Measurements from ENCODE around the gene AFF3. TPM values are rescaled to one million over a fixed set of nuclear protein-coding genes. Genes with fewer than 3 reads are reported as not detected.

The AFF3 gene
- total RNA-seq, 1 experiment from 2014 or later: 0.61 TPM

DNA sequence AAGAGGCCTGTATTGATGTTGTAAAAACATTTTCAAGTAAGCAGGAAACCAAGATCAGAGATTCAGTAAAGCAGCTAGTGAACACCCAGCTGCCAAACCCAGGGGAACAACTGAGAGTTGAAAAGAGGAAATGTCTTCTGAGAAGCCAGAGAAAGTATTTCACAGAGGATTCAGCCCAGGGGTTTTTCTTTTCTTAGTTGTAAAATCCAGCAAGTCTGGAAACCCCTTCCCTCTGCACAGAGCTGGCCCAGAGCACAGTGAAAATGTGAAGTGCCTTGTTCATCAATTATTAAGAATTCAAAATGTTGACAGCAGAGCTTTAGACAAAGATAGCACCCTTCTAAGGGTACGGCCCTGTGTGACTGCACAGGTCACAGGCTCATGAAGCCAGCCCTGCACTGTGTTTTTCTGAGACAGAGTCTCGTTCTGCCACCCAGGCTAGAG is 28.4 kb downstream of the AFF3 start:
- DNase-seq (ENCODE audit: low read depth, low spot score): no peak
- H4K20me1 ChIP-seq (ENCODE audit: insufficient read depth): no peaks in the 10 kb centered on the region
- H3K79me2 ChIP-seq (ENCODE audit: insufficient read depth, low read length): no peaks in the 10 kb centered on the region
- intact Hi-C loops (cut with micrococcal nuclease): no loop called here
- ChIA-PET RAD21 (ENCODE audit: low non-redundant PET in 1 of 2, low total read pairs in 2 of 2, uncharacterized antibody in 2 of 2, unreplicated experiment in 2 of 2) (no interaction called here), POLR2A (no interaction called here), CTCF (no interaction called here)
- H3K27ac ChIP-seq (ENCODE audit: low read depth, low read length): no peak overlapping the region
- H3K9me2 ChIP-seq (ENCODE audit: insufficient read depth): no peaks in the 10 kb centered on the region
- H3K4me3 ChIP-seq (replicated peaks in 1 of 2; ENCODE audit: low read depth in 1 of 2, low read length in 2 of 2): no peak overlapping the region
- TF ChIP-seq YY1 (IDR thresholded peaks at IDR 0.05; ENCODE audit: extremely low read depth, insufficient replicate concordance, low read depth, low read length) (no peak), CBX3 (IDR thresholded peaks at IDR 0.05; ENCODE audit: low read depth) (no peak), EGR1 (IDR thresholded peaks at IDR 0.05; ENCODE audit: low read depth) (no peak)
- no peaks in the 10 kb centered on the region for H3K4me1 ChIP-seq (ENCODE audit: control insufficient read depth in 1 of 2, insufficient read depth in 2 of 2, low read length in 2 of 2)
- H2AFZ ChIP-seq (ENCODE audit: low read depth, low read length, poor library complexity, severe bottlenecking): no peak overlapping the region
- no TSS peak for BruUV-seq (replicated peaks)
- no peak overlapping the region for H3K9ac ChIP-seq (ENCODE audit: low read length)
- ATAC-seq: no peak
- no peaks in the 10 kb centered on the region for H3K36me3 ChIP-seq (ENCODE audit: control insufficient read depth in 1 of 2, insufficient read depth in 2 of 2, low read length in 2 of 2)
- H3K9me3 ChIP-seq (ENCODE audit: control insufficient read depth in 1 of 2, insufficient read depth in 1 of 2, low read depth in 1 of 2, low read length in 2 of 2): peaks cover 0 to 3% of the 10 kb centered on the region in 2 experiments; a peak in 1 of 4 replicates
- no peak overlapping the region for H3K4me2 ChIP-seq (ENCODE audit: low read length)
- peaks cover 31% of the 10 kb centered on the region for H3K27me3 ChIP-seq (ENCODE audit: insufficient read depth, low read length)

DNA sequence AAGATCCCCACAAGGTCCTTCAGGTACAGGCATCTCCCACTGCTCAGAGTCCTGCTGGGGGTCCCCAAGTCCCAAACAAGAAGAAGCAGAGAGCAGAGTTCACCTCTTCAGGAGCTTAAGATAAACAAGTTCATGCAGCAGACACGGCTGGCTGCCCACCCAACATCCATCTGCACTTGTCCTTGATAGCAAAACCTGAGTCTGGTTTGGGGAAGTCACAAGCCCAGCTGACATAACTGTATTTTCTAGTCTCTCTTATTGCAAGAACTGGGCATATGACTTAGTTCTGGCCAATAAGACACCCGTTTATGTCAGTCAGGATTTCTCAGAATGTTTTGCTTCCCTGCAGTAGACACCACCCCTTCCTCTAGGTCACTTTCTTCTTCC is 31.8 kb downstream of the AFF3 start:
- POLR2A ChIA-PET: no interaction called here

More for the DNA sequence above, 31.8 kb downstream of the AFF3 start:
- DNase-seq (ENCODE audit: low read depth, low spot score): no peak
- Histone ChIP-seq H3K9ac (ENCODE audit: low read length) (no peak overlapping the region), H3K79me2 (ENCODE audit: insufficient read depth, low read length) (no peaks in the 10 kb centered on the region), H3K9me2 (ENCODE audit: insufficient read depth) (no peaks in the 10 kb centered on the region), H3K36me3 (ENCODE audit: control insufficient read depth in 1 of 2, insufficient read depth in 2 of 2, low read length in 2 of 2) (no peaks in the 10 kb centered on the region), H3K27ac (ENCODE audit: low read depth, low read length) (no peak overlapping the region), H3K4me3 (replicated peaks in 1 of 2; ENCODE audit: low read depth in 1 of 2, low read length in 2 of 2) (no peak overlapping the region), H4K20me1 (ENCODE audit: insufficient read depth) (no peaks in the 10 kb centered on the region), H2AFZ (ENCODE audit: low read depth, low read length, poor library complexity, severe bottlenecking) (no peak overlapping the region), H3K4me1 (ENCODE audit: control insufficient read depth in 1 of 2, insufficient read depth in 2 of 2, low read length in 2 of 2) (no peaks in the 10 kb centered on the region), H3K4me2 (ENCODE audit: low read length) (no peak overlapping the region), H3K9me3 (ENCODE audit: control insufficient read depth in 1 of 2, insufficient read depth in 1 of 2, low read depth in 1 of 2, low read length in 2 of 2) (no peaks in the 10 kb centered on the region), H3K27me3 (ENCODE audit: insufficient read depth, low read length) (peaks cover 51% of the 10 kb centered on the region)
- ChIA-PET CTCF (no interaction called here), RAD21 (ENCODE audit: low non-redundant PET in 1 of 2, low total read pairs in 2 of 2, uncharacterized antibody in 2 of 2, unreplicated experiment in 2 of 2) (no interaction called here)
- intact Hi-C loops (cut with micrococcal nuclease): no loop called here
- BruUV-seq (replicated peaks): no TSS peak
- TF ChIP-seq EZH2phosphoT487 (IDR thresholded peaks at IDR 0.05; ENCODE audit: borderline replicate concordance) (no peak), ZFX (IDR thresholded peaks at IDR 0.05) (no peak)
- no peak for ATAC-seq

Measured in HCT116 (cell line).